Endothelial cell of umbilical vein (primary cell): ENCODE measurements around the gene MRPS35. TPM values are rescaled to one million over a fixed set of nuclear protein-coding genes. Genes with fewer than 3 reads are reported as not detected.

ENCODE experiments used
- BruUV-seq: library from RNA; stranded (reverse); fragments of 400-500 nt; replicated peaks from 2 replicates; lab custom pipeline; 2021; lab: Mats Ljungman, UMichigan
- CTCF ChIA-PET: fragments of 300-600, 350-600 bp; sonication (Branson Sonifier 250); formaldehyde crosslinking; loops from one replicate; lab custom pipeline; 2021; ENCODE audit warnings: antibody characterized with exemption, inconsistent platforms; lab: Charles Lee
- POLR2A ChIA-PET: fragments of 300-600, 350-600 bp; sonication (Branson Sonifier 250); formaldehyde crosslinking; loops from one replicate; lab custom pipeline; 2021; ENCODE audit warnings: antibody characterized with exemption, inconsistent platforms; lab: Charles Lee
- DNase-seq: peaks from one replicate; pipeline ENCODE4 v3.0.0-alpha.2; 2011; ENCODE audit warnings: low read depth, low spot score
- FAIRE-seq: peaks from 2 replicates; lab custom pipeline; 2011; peaks lifted over from hg19 to GRCh38; lab: Jason Lieb, UNC
- H2AFZ ChIP-seq: 2 replicates; pipeline ENCODE4 v1.6.0; 2012; ENCODE audit warnings: low read depth, low read length, control low read depth, inconsistent platforms
- H3K27ac ChIP-seq: 2 replicates; pipeline ENCODE4 v1.5.1; 2011; ENCODE audit warnings: low read depth, mild to moderate bottlenecking, control low read depth, low read length, moderate library complexity; ENCODE audit not compliant: insufficient read depth
- H3K27me3 ChIP-seq, 2 experiments: 2 replicates each; pipeline versions ENCODE4 v1.6.0 to v1.6.1; 2011; ENCODE audit warnings: low read length in 2 of 2, mixed read lengths in 1 of 2; ENCODE audit not compliant: control insufficient read depth in 2 of 2, insufficient read depth in 2 of 2
- H3K36me3 ChIP-seq, 2 experiments: 2 replicates in 1 of 2; 3 replicates in 1 of 2; pipeline ENCODE4 v1.5.1; 2011; ENCODE audit warnings: low read length in 2 of 2, mild to moderate bottlenecking in 1 of 2, moderate library complexity in 1 of 2; ENCODE audit not compliant: control insufficient read depth in 2 of 2, insufficient read depth in 2 of 2; ENCODE audit errors: extremely low read depth in 1 of 2
- H3K4me1 ChIP-seq: 3 replicates; pipeline ENCODE4 v1.5.1; 2011; ENCODE audit warnings: mild to moderate bottlenecking, low read length; ENCODE audit not compliant: control insufficient read depth, insufficient read depth; ENCODE audit errors: extremely low read depth
- H3K4me2 ChIP-seq: 2 replicates; pipeline ENCODE4 v1.6.1; 2011; ENCODE audit warnings: low read length, control low read depth, mixed read lengths; ENCODE audit not compliant: insufficient read depth
- H3K4me3 ChIP-seq, 3 experiments: fragments of 200-600 bp in 1 of 3; sonication (generic), shearing (Covaris generic) in 1 of 3; replicated peaks in 1 of 3; 2 replicates each; pipeline ENCODE4 v1.5.1; 2011 to 2016; ENCODE audit warnings: control low read depth in 3 of 3, low read length in 3 of 3, mild to moderate bottlenecking in 2 of 3, inconsistent platforms in 1 of 3, low read depth in 1 of 3, moderate library complexity in 1 of 3; ENCODE audit not compliant: insufficient read depth in 1 of 3
- H3K79me2 ChIP-seq: 2 replicates; pipeline ENCODE4 v1.6.0; 2012; ENCODE audit warnings: low read length, inconsistent platforms; ENCODE audit not compliant: control insufficient read depth, insufficient read depth
- H3K9ac ChIP-seq: replicated peaks from 2 replicates; pipeline ENCODE3; 2011; ENCODE audit warnings: low read length, control low read depth; ENCODE audit not compliant: insufficient read depth; ENCODE audit errors: extremely low read depth
- H3K9me1 ChIP-seq: replicated peaks from 3 replicates; pipeline ENCODE4 v1.6.0; 2011; ENCODE audit warnings: mild to moderate bottlenecking, low read length; ENCODE audit not compliant: control insufficient read depth, insufficient read depth; ENCODE audit errors: extremely low read depth
- H3K9me3 ChIP-seq: replicated peaks from 2 replicates; pipeline ENCODE4 v1.5.1; 2012; ENCODE audit warnings: low read length, inconsistent platforms; ENCODE audit not compliant: control insufficient read depth, insufficient read depth
- H4K20me1 ChIP-seq: replicated peaks from 2 replicates; pipeline ENCODE3; 2011; ENCODE audit warnings: mild to moderate bottlenecking, low read length; ENCODE audit not compliant: control insufficient read depth, insufficient read depth; ENCODE audit errors: extremely low read depth
- EZH2 ChIP-seq: IDR thresholded peaks from 2 replicates; pipeline ENCODE4 v1.6.1; 2012; ENCODE audit warnings: borderline replicate concordance, low read depth, mild to moderate bottlenecking, moderate library complexity, low read length, inconsistent platforms; ENCODE audit not compliant: severe bottlenecking
- FOS ChIP-seq: IDR thresholded peaks from 2 replicates; pipeline ENCODE4 v1.6.1; 2011; ENCODE audit warnings: mild to moderate bottlenecking, low read length, moderate library complexity, borderline replicate concordance; ENCODE audit not compliant: insufficient read depth
- GATA2 ChIP-seq: IDR thresholded peaks from 2 replicates; pipeline ENCODE4 v1.7.0; 2011; ENCODE audit warnings: low read depth, mild to moderate bottlenecking, moderate library complexity, mixed read lengths, low read length; ENCODE audit not compliant: insufficient read length, insufficient read depth
- JUN ChIP-seq: IDR thresholded peaks from 2 replicates; pipeline ENCODE4 v1.6.1; 2011; ENCODE audit warnings: borderline replicate concordance, low read depth; ENCODE audit not compliant: insufficient read length, insufficient read depth
- MYC ChIP-seq: IDR thresholded peaks from one replicate; pipeline ENCODE4 v1.6.1; 2011; ENCODE audit warnings: mild to moderate bottlenecking, low read depth, low read length
- POLR2A ChIP-seq: IDR thresholded peaks from 2 replicates; pipeline ENCODE4 v1.6.1; 2012; ENCODE audit warnings: low read depth, mild to moderate bottlenecking, control low read depth, low read length
- POLR2AphosphoS5 ChIP-seq: IDR thresholded peaks from 2 replicates; pipeline ENCODE4 v1.6.1; 2012; ENCODE audit warnings: low read depth, mild to moderate bottlenecking, control low read depth, low read length, moderate library complexity; ENCODE audit not compliant: insufficient read depth
- dilution Hi-C: fragments of 300-500 bp; cut with MboI; formaldehyde crosslinking; loops from one replicate; pipeline ENCODE4 v1.15.0; 2019; ENCODE audit warnings: low sequenced_read_pairs; ENCODE audit not compliant: extremely low pct_ligation_motif_present
- intact Hi-C: fragments of 100-400 bp; cut with micrococcal nuclease; formaldehyde crosslinking; loops from one replicate; pipeline ENCODE4 v1.10.0; 2022
- polyA plus RNA-seq, 4 experiments: library from polyadenylated mRNA; depleted of rRNA in 3 of 4; stranded (reverse) in 3 of 4; unstranded in 1 of 4; fragments of >200 nt; gene quantifications; 2 replicates each; pipeline versions ENCODE4 v1.2.1 to v1.2.3, GENCODE V29; 2011 to 2012; ENCODE audit warnings: missing spikeins in 1 of 4
- total RNA-seq: library from RNA; stranded (reverse); gene quantifications from 2 replicates; pipeline ENCODE4 v1.2.3, GENCODE V29; 2021
- TF ChIP-seq, protein P1 (sequence below): IDR thresholded peaks from 2 replicates; pipeline ENCODE4 v1.6.1; 2011; ENCODE audit not compliant: insufficient read depth, insufficient read length
- TF ChIP-seq, protein P2 (sequence below), 2 donors: IDR thresholded peaks; 1 replicate in 1 of 2; 2 replicates in 1 of 2; pipeline ENCODE4 v1.5.1; 2011; ENCODE audit warnings: low read length in 2 of 2, mild to moderate bottlenecking in 2 of 2, moderate library complexity in 2 of 2, control low read depth in 1 of 2, inconsistent platforms in 1 of 2, low read depth in 1 of 2; ENCODE audit not compliant: insufficient read depth in 1 of 2; ENCODE audit errors: extremely low read depth in 1 of 2

The MRPS35 gene
- total and polyA plus RNA-seq, 2 donors (not counting 3 experiments of a cell fraction or from before 2014, with no cell fraction given): 22.7 to 38.6 TPM

DNA sequence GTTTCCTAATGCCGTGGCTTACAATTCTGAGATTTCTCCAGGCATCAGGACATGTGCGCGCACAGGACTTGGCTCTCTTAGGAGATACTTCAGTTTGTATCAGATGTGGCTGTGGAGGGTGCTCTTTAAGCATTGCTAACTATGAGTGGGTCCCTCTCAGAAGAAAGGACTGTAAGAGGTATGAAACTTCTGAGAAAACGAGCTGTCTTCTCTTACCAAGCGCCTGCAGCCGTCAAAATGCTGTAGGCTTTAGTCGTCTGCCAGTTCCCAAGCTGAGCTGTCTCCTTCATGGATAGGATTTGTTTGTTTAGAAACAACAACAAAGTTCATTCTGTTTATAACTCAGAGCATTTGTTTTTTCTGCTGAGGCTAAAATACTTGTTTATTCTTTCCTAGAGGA is 85.5 kb downstream of the MRPS35 start:
- Histone ChIP-seq H3K4me2 (no peak overlapping the region), H2AFZ (no peak overlapping the region), H3K9me3 (no peaks in the 10 kb centered on the region), H3K4me3 (no peak overlapping the region), H3K79me2 (no peaks in the 10 kb centered on the region), H4K20me1 (no peaks in the 10 kb centered on the region), H3K9ac (no peak overlapping the region), H3K9me1 (no peaks in the 10 kb centered on the region), H3K27ac (no peak overlapping the region), H3K36me3 (peaks cover 8 to 14% of the 10 kb centered on the region in 2 experiments), H3K27me3 (no peaks in the 10 kb centered on the region), H3K4me1 (no peaks in the 10 kb centered on the region)
- DNase-seq (no peak), FAIRE-seq (no peak)
- intact Hi-C loops (no loop called here), dilution Hi-C loops (no loop called here)
- ChIA-PET CTCF (interaction anchor here (1.1 to 1.7 kb wide), 3 partner anchors 16 to 63 kb away, joined by 3 to 5 read pairs (median 4); partner anchors contain the start of genes KLHL42 and MANSC4), POLR2A (no interaction called here)
- no TSS peak for BruUV-seq
- TF ChIP-seq POLR2AphosphoS5 (no peak), FOS (no peak), EZH2 (no peak), MYC (no peak), POLR2A (no peak), GATA2 (no peak), JUN (no peak)
- TF ChIP-seq, protein P1, sequence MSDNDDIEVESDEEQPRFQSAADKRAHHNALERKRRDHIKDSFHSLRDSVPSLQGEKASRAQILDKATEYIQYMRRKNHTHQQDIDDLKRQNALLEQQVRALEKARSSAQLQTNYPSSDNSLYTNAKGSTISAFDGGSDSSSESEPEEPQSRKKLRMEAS: no peak
- TF ChIP-seq, protein P2, sequence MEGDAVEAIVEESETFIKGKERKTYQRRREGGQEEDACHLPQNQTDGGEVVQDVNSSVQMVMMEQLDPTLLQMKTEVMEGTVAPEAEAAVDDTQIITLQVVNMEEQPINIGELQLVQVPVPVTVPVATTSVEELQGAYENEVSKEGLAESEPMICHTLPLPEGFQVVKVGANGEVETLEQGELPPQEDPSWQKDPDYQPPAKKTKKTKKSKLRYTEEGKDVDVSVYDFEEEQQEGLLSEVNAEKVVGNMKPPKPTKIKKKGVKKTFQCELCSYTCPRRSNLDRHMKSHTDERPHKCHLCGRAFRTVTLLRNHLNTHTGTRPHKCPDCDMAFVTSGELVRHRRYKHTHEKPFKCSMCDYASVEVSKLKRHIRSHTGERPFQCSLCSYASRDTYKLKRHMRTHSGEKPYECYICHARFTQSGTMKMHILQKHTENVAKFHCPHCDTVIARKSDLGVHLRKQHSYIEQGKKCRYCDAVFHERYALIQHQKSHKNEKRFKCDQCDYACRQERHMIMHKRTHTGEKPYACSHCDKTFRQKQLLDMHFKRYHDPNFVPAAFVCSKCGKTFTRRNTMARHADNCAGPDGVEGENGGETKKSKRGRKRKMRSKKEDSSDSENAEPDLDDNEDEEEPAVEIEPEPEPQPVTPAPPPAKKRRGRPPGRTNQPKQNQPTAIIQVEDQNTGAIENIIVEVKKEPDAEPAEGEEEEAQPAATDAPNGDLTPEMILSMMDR (IDR thresholded peaks at IDR 0.05; ENCODE audit: extremely low read depth in 1 of 2, insufficient read depth in 1 of 2, low read depth in 1 of 2, low read length in 2 of 2): no peak
